CD4-positive, alpha-beta memory T cell (primary cell): ENCODE results near the gene ADIRF. TPM values are rescaled to one million over a fixed set of nuclear protein-coding genes. Genes with fewer than 3 reads are reported as not detected.
A peak's percentile ranks its signal among the peaks of the same experiment; 100 is the strongest.

Experiments
- CTCF ChIA-PET: fragments of 350-600 bp; sonication (Branson Sonifier 250); formaldehyde crosslinking; loops from one replicate; lab custom pipeline; 2021; ENCODE audit warnings: inconsistent platforms; ENCODE audit not compliant: partially characterized antibody; lab: Charles Lee
- POLR2A ChIA-PET: fragments of 350-600 bp; sonication (Branson Sonifier 250); formaldehyde crosslinking; loops from one replicate; lab custom pipeline; 2021; ENCODE audit not compliant: partially characterized antibody; lab: Charles Lee
- DNase-seq, 5 donors: peaks; one replicate each; pipeline versions ENCODE4 v3.0.0 to v3.0.0-alpha.2; 2020 to 2022; ENCODE audit warnings: mixed read lengths in 1 of 5
- H3K27ac ChIP-seq: one replicate; pipeline ENCODE4 v1.7.0; 2013; ENCODE audit warnings: low read depth, low read length
- H3K27me3 ChIP-seq: 2 replicates; pipeline ENCODE4 v1.7.0; 2013; ENCODE audit warnings: mild to moderate bottlenecking, low read length, moderate library complexity; ENCODE audit not compliant: insufficient read depth
- H3K36me3 ChIP-seq: 2 replicates; pipeline ENCODE4 v1.7.0; 2013; ENCODE audit warnings: mild to moderate bottlenecking, low read length, moderate library complexity; ENCODE audit not compliant: insufficient read depth
- H3K4me1 ChIP-seq: 2 replicates; pipeline ENCODE4 v1.7.0; 2013; ENCODE audit warnings: mild to moderate bottlenecking, low read length, moderate library complexity; ENCODE audit not compliant: insufficient read depth
- H3K4me3 ChIP-seq, 2 donors: one replicate each; pipeline ENCODE4 v1.7.0; 2013; ENCODE audit warnings: low read length in 2 of 2, mild to moderate bottlenecking in 1 of 2
- H3K9me3 ChIP-seq, 2 donors: one replicate each; pipeline ENCODE4 v1.7.0; 2013; ENCODE audit warnings: low read length in 2 of 2, control low read depth in 1 of 2; ENCODE audit not compliant: control insufficient read depth in 1 of 2
- H3K27ac Mint-ChIP-seq, 7 donors: one replicate each; pipeline ENCODE4 v1.8.0; 2020 to 2021; ENCODE audit warnings: mixed read lengths in 7 of 7, mild to moderate bottlenecking in 6 of 7, inconsistent platforms in 3 of 7, moderate library complexity in 3 of 7
- H3K27me3 Mint-ChIP-seq, 2 donors: one replicate each; pipeline ENCODE4 v1.8.0; 2020 to 2021; ENCODE audit warnings: mixed read lengths in 2 of 2
- H3K36me3 Mint-ChIP-seq, 2 donors: one replicate each; pipeline ENCODE4 v1.8.0; 2020 to 2021; ENCODE audit warnings: mixed read lengths in 2 of 2, inconsistent platforms in 1 of 2, mild to moderate bottlenecking in 1 of 2
- H3K4me1 Mint-ChIP-seq, 4 donors: one replicate each; pipeline ENCODE4 v1.8.0; 2020 to 2021; ENCODE audit warnings: mixed read lengths in 4 of 4, mild to moderate bottlenecking in 1 of 4
- H3K4me3 Mint-ChIP-seq, 8 donors: one replicate each; pipeline ENCODE4 v1.8.0; 2020 to 2021; ENCODE audit warnings: mixed read lengths in 8 of 8, mild to moderate bottlenecking in 7 of 8, moderate library complexity in 6 of 8, inconsistent platforms in 3 of 8
- H3K9me3 Mint-ChIP-seq, 8 donors: one replicate each; pipeline ENCODE4 v1.8.0; 2020 to 2021; ENCODE audit warnings: mixed read lengths in 8 of 8, mild to moderate bottlenecking in 5 of 8, inconsistent platforms in 3 of 8, moderate library complexity in 1 of 8
- intact Hi-C: fragments of 100-400 bp; cut with micrococcal nuclease; formaldehyde crosslinking; loops from one replicate; pipeline ENCODE4 v1.15.1; 2023
- polyA plus RNA-seq, 2 donors: library from polyadenylated mRNA; unstranded; fragments of 300-500 nt; fragmentation: Illumina TruSeq; gene quantifications; one replicate each; pipeline ENCODE4 v1.2.3, GENCODE V29; 2021
- total RNA-seq, 2 experiments: library from RNA; stranded (reverse); gene quantifications; one replicate each; pipeline ENCODE4 v1.2.3, GENCODE V29; 2021

Gene ADIRF
- total and polyA plus RNA-seq, 4 experiments from 2014 or later = 0.34 to 0.87 TPM; not detected in 2

DNA sequence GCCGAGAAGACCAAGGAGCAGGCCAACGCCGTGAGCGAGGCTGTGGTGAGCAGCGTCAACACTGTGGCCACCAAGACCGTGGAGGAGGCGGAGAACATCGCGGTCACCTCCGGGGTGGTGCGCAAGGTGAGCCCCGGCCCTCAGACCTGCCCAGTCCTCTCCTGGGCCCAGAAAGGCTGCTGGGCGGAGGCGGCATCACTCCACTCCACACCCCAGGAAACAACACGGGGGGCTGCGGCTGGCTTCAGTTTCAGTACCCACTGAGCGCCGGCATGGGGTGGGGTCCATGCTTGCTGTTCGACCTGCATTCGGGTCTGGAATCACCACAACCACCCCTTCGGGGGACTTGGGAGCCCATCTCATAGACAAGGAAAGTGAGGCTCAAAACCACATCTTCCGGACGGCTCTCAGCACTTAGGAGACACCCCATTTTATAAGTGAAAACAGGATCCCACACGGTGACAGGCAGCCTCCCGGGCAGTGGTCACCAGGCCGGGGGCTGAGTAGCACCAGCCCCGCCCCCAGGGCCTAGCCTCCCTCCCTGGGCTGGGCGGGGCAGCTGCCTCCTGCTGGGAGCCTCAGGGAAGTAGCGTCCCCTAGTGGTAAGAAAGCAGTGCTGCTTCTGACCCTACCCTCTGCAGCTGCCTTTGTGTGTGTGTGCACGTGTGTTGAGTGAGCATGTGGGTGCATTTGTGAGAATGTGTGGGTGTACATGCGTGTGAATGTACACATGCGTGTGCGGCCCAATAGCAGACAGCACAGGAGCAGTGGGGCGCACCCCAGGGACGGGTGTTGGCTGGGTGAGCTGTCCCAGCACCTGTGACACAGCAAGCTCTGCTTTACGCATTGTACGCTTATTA is 8.0 kb upstream of the ADIRF start:
- no peaks in the 10 kb centered on the region for H3K9me3 Mint-ChIP-seq
- peak overlapping the region in 1 of 7 donors; percentile 72 for H3K27ac Mint-ChIP-seq
- no peak overlapping the region for H3K27ac ChIP-seq
- CTCF ChIA-PET = interaction anchor here (1.0 to 2.6 kb wide), 5 partner anchors 9 to 639 kb away, joined by 3 to 32 read pairs (median 4); no protein-coding TSS in a partner anchor
- no peak overlapping the region for H3K4me3 ChIP-seq
- H3K4me1 ChIP-seq = peaks cover 4% of the 10 kb centered on the region
- peak in 4 of 5 donors; percentile 42 to 57 (median 52) for DNase-seq
- no peaks in the 10 kb centered on the region for H3K36me3 Mint-ChIP-seq
- no peaks in the 10 kb centered on the region for H3K27me3 Mint-ChIP-seq
- peaks cover 4 to 5% (median 5%) of the 10 kb centered on the region in 4 donors for H3K4me1 Mint-ChIP-seq
- no peaks in the 10 kb centered on the region for H3K9me3 ChIP-seq
- no peaks in the 10 kb centered on the region for H3K27me3 ChIP-seq
- H3K36me3 ChIP-seq = no peaks in the 10 kb centered on the region
- intact Hi-C loops = loop anchor here (1.0 kb wide), 1 partner anchor 21 kb away; no protein-coding TSS in a partner anchor
- POLR2A ChIA-PET = interaction anchor here (0.8 to 1.5 kb wide), 5 partner anchors 9 to 249 kb away, joined by 3 to 4 read pairs (median 3); no protein-coding TSS in a partner anchor
- no peak overlapping the region for H3K4me3 Mint-ChIP-seq

DNA sequence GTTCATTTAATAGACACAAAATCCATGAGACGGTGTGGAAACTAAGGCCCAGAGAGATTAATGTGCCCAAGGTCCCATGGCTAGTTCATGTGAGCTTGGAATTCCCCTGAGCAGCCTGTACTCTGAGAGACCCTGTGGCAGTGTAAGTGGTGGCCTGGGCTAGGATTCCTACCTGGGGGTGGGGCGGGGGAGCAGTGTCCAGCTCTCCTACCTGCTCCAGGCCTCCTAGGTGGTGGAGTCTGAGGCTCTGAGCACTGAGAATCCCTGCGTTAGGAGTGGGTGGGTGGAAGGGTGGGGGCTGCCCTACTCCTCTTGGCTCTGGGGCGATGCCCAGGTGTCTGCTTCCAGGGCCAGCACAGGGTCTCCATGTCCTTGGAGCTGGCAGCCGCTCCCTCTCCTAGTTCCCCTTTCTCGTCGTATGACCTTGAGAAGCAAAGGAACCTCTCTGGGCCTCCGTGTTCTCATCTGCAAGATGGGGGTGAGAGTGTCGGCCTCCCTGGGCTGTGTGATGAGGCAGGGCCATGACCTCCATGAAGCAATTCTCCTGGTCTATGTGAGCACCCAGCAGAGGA is 7.3 kb upstream of the ADIRF start:
- H3K27me3 ChIP-seq = no peaks in the 10 kb centered on the region
- peaks cover 9 to 11% (median 10%) of the 10 kb centered on the region in 4 donors for H3K4me1 Mint-ChIP-seq
- no peak overlapping the region for H3K4me3 ChIP-seq
- H3K9me3 ChIP-seq = no peaks in the 10 kb centered on the region
- H3K36me3 ChIP-seq = no peaks in the 10 kb centered on the region
- H3K4me1 ChIP-seq = peaks cover 5% of the 10 kb centered on the region
- H3K27ac ChIP-seq = no peak overlapping the region
- ChIA-PET POLR2A (interaction anchor here (0.8 to 1.5 kb wide), 4 partner anchors 9 to 250 kb away, joined by 3 to 4 read pairs (median 4); no protein-coding TSS in a partner anchor), CTCF (interaction anchor here (1.0 to 2.6 kb wide), 5 partner anchors 9 to 639 kb away, joined by 3 to 32 read pairs (median 4); no protein-coding TSS in a partner anchor)
- peak overlapping the region in 1 of 7 donors; percentile 72 for H3K27ac Mint-ChIP-seq
- no peaks in the 10 kb centered on the region for H3K27me3 Mint-ChIP-seq
- no peaks in the 10 kb centered on the region for H3K9me3 Mint-ChIP-seq
- intact Hi-C loops = loop anchor here (1.0 kb wide), 1 partner anchor 22 kb away; no protein-coding TSS in a partner anchor
- no peaks in the 10 kb centered on the region for H3K36me3 Mint-ChIP-seq
- no peak overlapping the region for H3K4me3 Mint-ChIP-seq
- no peak for DNase-seq

GRCh38 chr10:86961481-86962091 is 6.7 kb upstream of the ADIRF start:
- Histone ChIP-seq H3K9me3 (no peaks in the 10 kb centered on the region), H3K27ac (no peak overlapping the region), H3K27me3 (no peaks in the 10 kb centered on the region), H3K4me1 (peaks cover 11% of the 10 kb centered on the region), H3K36me3 (no peaks in the 10 kb centered on the region), H3K4me3 (no peak overlapping the region)
- Mint-ChIP-seq H3K27me3 (no peaks in the 10 kb centered on the region), H3K36me3 (no peaks in the 10 kb centered on the region), H3K27ac (no peak overlapping the region), H3K4me3 (no peak overlapping the region), H3K4me1 (peaks cover 13 to 16% (median 14%) of the 10 kb centered on the region in 4 donors), H3K9me3 (no peaks in the 10 kb centered on the region)
- CTCF ChIA-PET = interaction anchor here (2.6 kb wide), 1 partner anchor 22 kb away, joined by 32 read pairs; no protein-coding TSS in a partner anchor
- POLR2A ChIA-PET = interaction anchor here (1.5 kb wide), 1 partner anchor 8 kb away, joined by 3 read pairs; no protein-coding TSS in a partner anchor
- DNase-seq = no peak
- intact Hi-C loops = no loop called here

DNA sequence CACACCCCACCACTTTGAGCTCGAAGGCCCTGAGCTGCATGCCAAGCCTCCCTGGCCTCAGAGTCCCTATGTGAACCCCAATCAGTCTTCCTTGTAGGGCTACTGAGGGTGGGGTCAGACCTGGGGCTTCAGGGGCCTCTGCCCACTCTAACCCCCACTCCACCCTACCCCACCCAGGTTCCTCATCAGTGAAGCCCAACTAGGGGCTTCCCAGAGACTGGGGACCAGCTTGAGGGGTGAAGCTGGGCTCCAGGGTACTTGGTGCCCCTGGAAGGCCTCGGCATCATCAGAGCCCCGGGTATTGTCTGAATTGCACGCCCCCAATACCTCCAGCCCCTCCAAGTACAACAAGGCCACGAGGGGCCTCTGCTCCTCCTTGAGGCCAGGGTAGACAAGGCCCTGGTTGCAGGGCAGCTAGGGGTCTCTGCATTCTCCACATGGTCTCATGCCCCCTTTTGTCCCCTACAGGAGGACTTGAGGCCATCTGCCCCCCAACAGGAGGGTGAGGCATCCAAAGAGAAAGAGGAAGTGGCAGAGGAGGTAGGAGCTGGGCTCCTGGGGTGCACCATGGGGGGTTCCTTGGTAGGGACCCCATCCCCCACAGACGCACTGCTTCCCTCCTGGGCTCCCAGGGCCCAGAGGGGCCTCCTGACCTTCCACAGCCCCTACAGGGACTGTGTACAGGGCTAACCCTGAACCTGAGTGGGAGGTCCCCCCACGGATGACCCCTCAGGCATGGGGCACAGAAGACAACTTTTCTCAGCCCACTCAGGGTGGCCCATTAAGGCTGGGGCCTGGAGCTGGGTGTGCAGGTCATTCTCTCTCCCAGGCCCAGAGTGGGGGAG is 5.9 kb upstream of the ADIRF start:
- peaks cover 15 to 24% (median 18%) of the 10 kb centered on the region in 4 donors for H3K4me1 Mint-ChIP-seq
- no peaks in the 10 kb centered on the region for H3K36me3 ChIP-seq
- no peak for DNase-seq
- ChIA-PET POLR2A (no interaction called here), CTCF (no interaction called here)
- no peak overlapping the region for H3K27ac Mint-ChIP-seq
- H3K4me3 Mint-ChIP-seq = no peak overlapping the region
- no peaks in the 10 kb centered on the region for H3K27me3 ChIP-seq
- H3K27ac ChIP-seq = no peak overlapping the region
- H3K4me1 ChIP-seq = peaks cover 18% of the 10 kb centered on the region
- H3K9me3 Mint-ChIP-seq = no peaks in the 10 kb centered on the region
- no peaks in the 10 kb centered on the region for H3K9me3 ChIP-seq
- no peaks in the 10 kb centered on the region for H3K36me3 Mint-ChIP-seq
- no peak overlapping the region for H3K4me3 ChIP-seq
- no peaks in the 10 kb centered on the region for H3K27me3 Mint-ChIP-seq
- intact Hi-C loops = no loop called here

GRCh38 chr10:86962981-86963310 is 5.3 kb upstream of the ADIRF start:
- no peaks in the 10 kb centered on the region for H3K9me3 ChIP-seq
- H3K36me3 Mint-ChIP-seq = no peaks in the 10 kb centered on the region
- no peaks in the 10 kb centered on the region for H3K27me3 ChIP-seq
- no peak for DNase-seq
- no peak overlapping the region for H3K27ac ChIP-seq
- intact Hi-C loops = no loop called here
- H3K27ac Mint-ChIP-seq = no peak overlapping the region
- H3K4me1 ChIP-seq = peaks cover 18% of the 10 kb centered on the region
- no peaks in the 10 kb centered on the region for H3K27me3 Mint-ChIP-seq
- CTCF ChIA-PET = no interaction called here
- H3K4me3 ChIP-seq = no peak overlapping the region
- POLR2A ChIA-PET = interaction anchor here (0.7 to 1.2 kb wide), 2 partner anchors 12 to 130 kb away, joined by 3 to 4 read pairs; no protein-coding TSS in a partner anchor
- H3K4me3 Mint-ChIP-seq = no peak overlapping the region
- peaks cover 18 to 29% (median 21%) of the 10 kb centered on the region in 4 donors for H3K4me1 Mint-ChIP-seq
- H3K9me3 Mint-ChIP-seq = no peaks in the 10 kb centered on the region
- H3K36me3 ChIP-seq = no peaks in the 10 kb centered on the region

DNA sequence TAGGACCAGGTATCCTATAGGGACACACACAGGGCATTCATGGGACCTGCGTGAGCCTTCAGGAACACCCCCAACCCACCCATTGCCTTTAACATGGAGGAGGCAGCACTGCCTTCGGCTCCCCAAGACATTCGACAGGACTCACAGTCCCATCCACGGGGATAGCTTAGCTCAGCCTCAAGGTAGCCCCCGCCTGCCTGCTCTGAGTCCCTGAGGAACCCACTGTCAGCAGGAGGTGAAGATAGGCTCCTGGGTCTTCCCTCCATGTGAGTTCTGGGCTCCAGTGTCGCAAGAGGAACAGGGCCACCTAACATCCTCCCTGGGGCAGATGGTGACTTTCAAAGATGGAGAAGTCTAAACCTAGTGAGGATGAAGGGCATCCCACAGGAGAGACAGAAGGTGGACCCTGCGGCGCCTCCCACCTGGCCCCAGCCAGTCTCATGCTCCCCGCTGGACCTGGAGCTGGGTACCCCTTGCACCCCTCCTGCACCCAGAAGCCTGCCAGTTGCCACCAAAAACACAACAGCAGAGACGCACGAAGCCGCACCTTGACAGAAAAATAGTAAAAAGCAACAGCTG is 4.9 kb upstream of the ADIRF start:
- Histone ChIP-seq H3K36me3 (no peaks in the 10 kb centered on the region), H3K4me3 (no peak overlapping the region), H3K27ac (no peak overlapping the region), H3K9me3 (no peaks in the 10 kb centered on the region), H3K27me3 (no peaks in the 10 kb centered on the region), H3K4me1 (peaks cover 22% of the 10 kb centered on the region)
- Mint-ChIP-seq H3K4me1 (peaks cover 18 to 34% (median 21%) of the 10 kb centered on the region in 4 donors), H3K9me3 (no peaks in the 10 kb centered on the region), H3K4me3 (no peak overlapping the region), H3K36me3 (no peaks in the 10 kb centered on the region), H3K27me3 (no peaks in the 10 kb centered on the region), H3K27ac (no peak overlapping the region)
- DNase-seq = no peak
- ChIA-PET POLR2A (interaction anchor here (0.7 to 1.2 kb wide), 2 partner anchors 13 to 130 kb away, joined by 3 to 4 read pairs; no protein-coding TSS in a partner anchor), CTCF (interaction anchor here (1.1 kb wide), 2 partner anchors 18 to 22 kb away, joined by 3 to 4 read pairs; no protein-coding TSS in a partner anchor)
- intact Hi-C loops = no loop called here
